Endodermal cell (in vitro differentiated cells): Measurements from ENCODE around the gene THOP1. TPM values are rescaled to one million over a fixed set of nuclear protein-coding genes. Genes with fewer than 3 reads are reported as not detected.
A peak's percentile ranks its signal among the peaks of the same experiment; 100 is the strongest.

Source experiments
- DNase-seq: peaks from one replicate; pipeline ENCODE4 v3.0.0-alpha.2; 2017
- H3K27ac ChIP-seq: 2 replicates; pipeline ENCODE4 v1.5.1; 2013; ENCODE audit warnings: mild to moderate bottlenecking, low read depth, low read length, moderate library complexity
- H3K27me3 ChIP-seq: 2 replicates; pipeline ENCODE4 v1.6.1; 2013; ENCODE audit warnings: mild to moderate bottlenecking, low read length, moderate library complexity; ENCODE audit not compliant: insufficient read depth, control insufficient read depth, poor library complexity, severe bottlenecking
- H3K36me3 ChIP-seq: 2 replicates; pipeline ENCODE4 v1.7.0; 2013; ENCODE audit warnings: mild to moderate bottlenecking, low read length, moderate library complexity; ENCODE audit not compliant: control insufficient read depth, insufficient read depth
- H3K4me1 ChIP-seq: one replicate; pipeline ENCODE4 v1.7.0; 2013; ENCODE audit warnings: low read length; ENCODE audit not compliant: control insufficient read depth, insufficient read depth
- H3K4me3 ChIP-seq: 2 replicates; pipeline ENCODE4 v1.5.1; 2013; ENCODE audit warnings: mild to moderate bottlenecking, low read length, moderate library complexity
- H3K9ac ChIP-seq: 2 replicates; pipeline ENCODE4 v1.6.1; 2013; ENCODE audit warnings: mild to moderate bottlenecking, low read length, moderate library complexity; ENCODE audit not compliant: poor library complexity, severe bottlenecking; ENCODE audit errors: extremely low read depth
- H3K9me3 ChIP-seq: 2 replicates; pipeline ENCODE4 v1.6.1; 2013; ENCODE audit warnings: mild to moderate bottlenecking, low read length, moderate library complexity; ENCODE audit not compliant: control insufficient read depth
- H3K27ac Mint-ChIP-seq: 2 replicates; pipeline ENCODE4 v1.8.0; 2020; ENCODE audit warnings: mixed read lengths
- H3K27me3 Mint-ChIP-seq: 2 replicates; pipeline ENCODE4 v1.8.0; 2021; ENCODE audit warnings: mild to moderate bottlenecking, mixed read lengths; ENCODE audit not compliant: insufficient read depth
- H3K36me3 Mint-ChIP-seq: 2 replicates; pipeline ENCODE4 v1.8.0; 2020; ENCODE audit warnings: low read depth, mixed read lengths
- H3K4me1 Mint-ChIP-seq: 2 replicates; pipeline ENCODE4 v1.8.0; 2020; ENCODE audit warnings: mixed read lengths
- H3K4me3 Mint-ChIP-seq: 2 replicates; pipeline ENCODE4 v1.8.0; 2020; ENCODE audit warnings: mild to moderate bottlenecking, moderate library complexity, mixed read lengths
- H3K9me3 Mint-ChIP-seq: 2 replicates; pipeline ENCODE4 v1.8.0; 2020; ENCODE audit warnings: mild to moderate bottlenecking, mixed read lengths
- CTCF ChIP-seq: fragments of 200-600 bp; sonication (generic); conservative IDR thresholded peaks from 2 replicates; pipeline ENCODE4 v1.5.0; 2021; ENCODE audit warnings: antibody characterized with exemption, mild to moderate bottlenecking
- WGBS, 2 experiments: methylation state at CpG; one replicate each; pipeline versions ENCODE4 v1.1.5 to v1.1.7; 2013; ENCODE audit warnings: missing lambda C conversion rate in 2 of 2, mixed read lengths in 1 of 2; ENCODE audit not compliant: insufficient coverage in 1 of 2, insufficient read length in 1 of 2; 5-methylcytosine and 5-hydroxymethylcytosine counted together
- total RNA-seq, 2 donors: library from RNA; stranded (reverse); fragmentation: NEBNext Ultra II Directional in 1 of 2; extraction: Animal tissue kit (Norgen Biotek cat#: 25700) in 1 of 2; gene quantifications; 2 replicates in 1 of 2; 3 replicates in 1 of 2; pipeline ENCODE4 v1.2.1, GENCODE V29; 2021

The THOP1 gene
- total RNA-seq, 2 donors from 2014 or later = 130 to 170 TPM

DNA sequence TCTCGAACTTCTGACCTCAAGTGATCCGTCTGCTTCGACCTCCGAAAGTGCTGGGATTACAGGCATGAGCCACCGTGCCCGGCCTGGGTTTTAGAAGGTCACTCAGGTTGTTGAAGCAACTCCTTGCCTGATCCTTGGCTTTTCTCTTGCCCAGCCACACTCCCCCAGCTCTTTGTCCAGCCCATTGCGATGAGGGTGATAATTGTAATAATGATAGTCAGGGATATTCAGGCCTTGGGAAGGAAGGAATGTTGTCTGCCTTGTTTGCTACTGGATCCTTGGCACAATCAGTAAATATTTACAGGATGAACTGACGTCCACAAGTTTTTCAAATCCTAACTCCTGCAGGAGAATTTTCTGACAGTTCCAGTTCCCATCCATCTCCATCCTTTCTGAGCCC lies 1.8 kb downstream of the THOP1 start:
- no peak overlapping the region for H3K27ac ChIP-seq
- peaks cover 8% of the 10 kb centered on the region for H3K36me3 ChIP-seq
- no peaks in the 10 kb centered on the region for H3K4me1 ChIP-seq
- Mint-ChIP-seq H3K27ac (no peak overlapping the region), H3K27me3 (no peaks in the 10 kb centered on the region), H3K4me3 (peak overlapping the region; percentile 79), H3K9me3 (peaks cover 4% of the 10 kb centered on the region), H3K4me1 (peaks cover 7% of the 10 kb centered on the region), H3K36me3 (peaks cover 17% of the 10 kb centered on the region)
- TF ChIP-seq CTCF = no peak
- H3K9me3 ChIP-seq = no peaks in the 10 kb centered on the region
- no peaks in the 10 kb centered on the region for H3K27me3 ChIP-seq
- WGBS, 2 experiments = 91 to 95% methylated on average over 7 to 8 of the region's 8 CpGs
- no peak for DNase-seq
- H3K9ac ChIP-seq = no peak overlapping the region
- no peak overlapping the region for H3K4me3 ChIP-seq

- no peaks in the 10 kb centered on the region for H3K27me3 ChIP-seq
- no peak overlapping the region for H3K27ac ChIP-seq
- peaks cover 15% of the 10 kb centered on the region for H3K36me3 ChIP-seq
- H3K4me1 ChIP-seq = no peaks in the 10 kb centered on the region
- no peaks in the 10 kb centered on the region for H3K9me3 ChIP-seq
- 90 to 94% methylated on average over 5 of the region's 5 CpGs for WGBS, 2 experiments
- Mint-ChIP-seq H3K27ac (no peak overlapping the region), H3K27me3 (no peaks in the 10 kb centered on the region), H3K4me1 (peaks cover 3% of the 10 kb centered on the region), H3K9me3 (peaks cover 4% of the 10 kb centered on the region), H3K36me3 (peaks cover 24% of the 10 kb centered on the region), H3K4me3 (no peak overlapping the region)
- H3K9ac ChIP-seq = no peak overlapping the region
- TF ChIP-seq CTCF = no peak
- no peak for DNase-seq
- no peak overlapping the region for H3K4me3 ChIP-seq
Measured at GRCh38 chr19:2788237-2788636, 2.9 kb downstream of the THOP1 start.

DNA sequence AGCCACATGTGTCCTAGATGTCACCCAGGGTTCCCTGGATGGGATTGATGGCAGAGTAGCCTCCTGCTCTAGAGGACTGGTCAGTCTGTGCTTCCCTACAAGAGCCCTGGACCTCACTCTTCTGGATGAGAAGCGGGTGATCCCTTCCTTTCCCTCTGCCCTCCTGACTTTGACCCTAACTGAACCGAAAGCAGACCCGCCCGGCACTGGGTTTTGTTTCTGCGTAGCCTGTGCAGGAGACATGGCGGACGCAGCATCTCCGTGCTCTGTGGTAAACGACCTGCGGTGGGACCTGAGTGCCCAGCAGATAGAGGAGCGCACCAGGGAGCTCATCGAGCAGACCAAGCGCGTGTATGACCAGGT lies 4.9 kb downstream of the THOP1 start:
- Histone ChIP-seq H3K36me3 (peaks cover 24% of the 10 kb centered on the region), H3K4me1 (no peaks in the 10 kb centered on the region), H3K4me3 (no peak overlapping the region), H3K27ac (no peak overlapping the region), H3K9ac (no peak overlapping the region), H3K9me3 (no peaks in the 10 kb centered on the region), H3K27me3 (no peaks in the 10 kb centered on the region)
- H3K9me3 Mint-ChIP-seq = no peaks in the 10 kb centered on the region
- WGBS, 2 experiments = 92 to 93% methylated on average over 14 of the region's 14 CpGs
- no peaks in the 10 kb centered on the region for H3K4me1 Mint-ChIP-seq
- no peak overlapping the region for H3K27ac Mint-ChIP-seq
- no peak for TF ChIP-seq CTCF
- H3K27me3 Mint-ChIP-seq = no peaks in the 10 kb centered on the region
- H3K36me3 Mint-ChIP-seq = peaks cover 41% of the 10 kb centered on the region
- no peak overlapping the region for H3K4me3 Mint-ChIP-seq
- no peak for DNase-seq
